Airway epithelial cell (primary cell): ENCODE measurements around the gene ICOSLG. TPM values are rescaled to one million over a fixed set of nuclear protein-coding genes. Genes with fewer than 3 reads are reported as not detected.

ENCODE experiments used
- total RNA-seq: library from RNA; depleted of rRNA; stranded (reverse); fragments of >200 nt; gene quantifications from 2 replicates; pipeline ENCODE4 v1.2.3, GENCODE V29; 2015

The ICOSLG gene, protein sequence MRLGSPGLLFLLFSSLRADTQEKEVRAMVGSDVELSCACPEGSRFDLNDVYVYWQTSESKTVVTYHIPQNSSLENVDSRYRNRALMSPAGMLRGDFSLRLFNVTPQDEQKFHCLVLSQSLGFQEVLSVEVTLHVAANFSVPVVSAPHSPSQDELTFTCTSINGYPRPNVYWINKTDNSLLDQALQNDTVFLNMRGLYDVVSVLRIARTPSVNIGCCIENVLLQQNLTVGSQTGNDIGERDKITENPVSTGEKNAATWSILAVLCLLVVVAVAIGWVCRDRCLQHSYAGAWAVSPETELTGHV
- total RNA-seq: 0.98 and 1.3 TPM in 2 replicates

DNA sequence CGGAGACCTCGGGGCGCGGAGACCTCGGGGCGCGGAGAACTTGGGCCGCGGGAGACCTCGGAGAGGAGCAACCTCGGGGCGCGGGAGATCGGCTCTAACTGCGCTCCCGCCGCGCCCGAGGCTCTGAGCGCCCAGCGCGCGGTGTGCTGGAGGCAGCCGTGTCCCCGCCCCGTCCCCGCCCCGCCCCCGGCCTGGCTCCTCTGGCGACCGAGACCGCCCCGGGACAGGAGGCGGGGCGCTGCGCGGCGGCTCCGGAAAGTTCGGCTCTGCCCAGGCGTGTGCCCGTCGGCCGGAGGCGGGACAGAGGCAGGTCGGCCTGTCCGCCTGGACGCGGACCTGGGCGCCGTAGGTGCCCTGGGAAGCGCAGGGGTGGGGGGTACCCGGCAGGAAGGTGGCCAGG, at the start of gene ICOSLG:
Gene ICOSLG, minus strand, starts transcription at position 102 of the 400 bp plus-strand sequence. CDS start 126 bp downstream, outside the sequence.

DNA sequence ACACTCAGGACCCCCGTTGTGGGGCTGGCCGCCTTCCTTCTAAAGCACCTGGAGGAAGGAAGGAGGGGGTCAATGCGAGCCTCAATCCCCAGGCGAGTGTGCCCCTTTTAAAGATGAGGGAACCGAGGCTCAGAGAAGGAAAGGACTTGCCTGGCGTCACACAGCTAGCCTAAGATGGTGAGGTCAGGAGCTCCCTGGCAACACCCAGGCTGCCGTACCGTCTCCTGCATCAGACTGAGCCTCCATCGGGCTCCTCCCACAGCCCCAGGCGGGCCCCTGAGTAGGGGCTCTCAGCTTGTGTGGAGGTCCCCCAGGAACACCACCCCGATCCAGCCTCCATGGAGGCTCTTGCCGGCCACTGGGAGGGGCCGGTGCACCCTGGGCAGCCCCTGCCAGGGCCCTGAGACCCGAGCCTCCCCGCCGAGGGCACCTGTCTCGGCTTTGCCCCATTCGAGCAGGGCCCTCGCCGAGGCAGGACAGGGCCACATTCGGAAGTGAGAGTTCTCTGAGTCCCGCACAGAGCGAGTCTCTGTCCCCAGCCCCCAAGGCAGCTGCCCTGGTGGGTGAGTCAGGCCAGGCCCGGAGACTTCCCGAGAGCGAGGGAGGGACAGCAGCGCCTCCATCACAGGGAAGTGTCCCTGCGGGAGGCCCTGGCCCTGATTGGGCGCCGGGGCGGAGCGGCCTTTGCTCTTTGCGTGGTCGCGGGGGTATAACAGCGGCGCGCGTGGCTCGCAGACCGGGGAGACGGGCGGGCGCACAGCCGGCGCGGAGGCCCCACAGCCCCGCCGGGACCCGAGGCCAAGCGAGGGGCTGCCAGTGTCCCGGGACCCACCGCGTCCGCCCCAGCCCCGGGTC, 44.6 kb upstream of the ICOSLG start, which contains the start of gene AIRE:
Gene AIRE, plus strand, starts transcription at position 739 of the 855 bp plus-strand sequence. CDS start 131 bp downstream, outside the sequence.

DNA sequence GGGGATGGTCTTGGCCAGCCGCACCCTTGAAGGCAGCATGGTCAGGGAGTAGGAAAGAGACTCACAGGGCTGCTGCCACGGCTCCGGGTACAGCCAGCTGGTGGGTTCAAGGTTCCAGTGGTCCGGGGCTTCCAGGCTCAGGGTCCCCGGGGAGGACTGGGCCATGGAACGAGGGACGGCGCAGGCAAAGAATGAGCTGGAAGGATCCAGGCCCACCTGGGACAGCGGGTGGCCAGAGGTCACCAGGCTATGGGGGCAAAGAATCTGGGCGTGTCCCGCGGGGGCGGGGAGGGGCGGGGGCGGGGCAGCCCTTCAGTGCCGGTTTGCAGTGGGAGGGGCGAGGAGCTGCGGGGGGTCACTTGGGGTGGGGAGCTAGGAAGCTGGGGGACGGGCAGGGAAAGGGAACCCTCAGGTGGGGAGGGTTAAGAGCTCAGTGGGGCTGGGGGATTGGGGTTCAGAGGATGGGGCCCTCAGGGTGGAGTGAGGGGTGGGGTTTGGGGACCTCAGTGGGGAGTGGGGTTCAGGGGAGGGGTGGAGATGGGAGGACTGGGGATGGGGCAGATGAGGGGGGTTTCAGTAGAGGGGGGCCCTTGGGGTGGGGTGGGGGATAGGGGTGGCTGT, 21.0 kb upstream of the ICOSLG start, which contains the start of gene DNMT3L:
Gene DNMT3L, minus strand, starts transcription at position 223 of the 621 bp plus-strand sequence. CDS start 638 bp downstream, outside the sequence.

Other genes with a start within 250 kb of the ICOSLG start
- 14.1 and 15.6 TPM in 2 replicates for gene TRAPPC10, start 228.6 kb downstream of the ICOSLG start, total RNA-seq
- 7.3 and 12.8 TPM in 2 replicates for gene PWP2, start 133.5 kb downstream of the ICOSLG start, total RNA-seq
- gene GATD3, start 107.3 kb downstream of the ICOSLG start, total RNA-seq: 6.7 and 7.1 TPM in 2 replicates
- not detected in 2 replicates for gene DNMT3L, start 21.0 kb upstream of the ICOSLG start, total RNA-seq
- not detected in 2 replicates for gene AIRE, start 44.9 kb upstream of the ICOSLG start, total RNA-seq
- 128 and 129 TPM in 2 replicates for gene PFKL, start 59.1 kb upstream of the ICOSLG start, total RNA-seq
- 8.0 and 12.0 TPM in 2 replicates for gene CFAP410, start 98.4 kb upstream of the ICOSLG start, total RNA-seq
- not detected in 2 replicates for gene TRPM2, start 112.7 kb upstream of the ICOSLG start, total RNA-seq
- 0.60 and 1.1 TPM in 2 replicates for gene LRRC3, start 214.6 kb upstream of the ICOSLG start, total RNA-seq